Stimulated activated CD8-positive, alpha-beta memory T cell treated with anti-CD3 and anti-CD28 coated beads, Interleukin-15, amount 100 ng/mL, for 48 hours (primary cell): ENCODE measurements around the gene CTTNBP2.

ENCODE experiments used
- DNase-seq, 2 donors: peaks; one replicate each; pipeline ENCODE4 v3.0.0-alpha.2; 2020; ENCODE audit warnings: low read depth in 2 of 2

Gene CTTNBP2

GRCh38 chr7:117818232-117818631 lies 55.0 kb downstream of the CTTNBP2 start:
- DNase-seq: no peak

GRCh38 chr7:117816727-117817126 lies 56.5 kb downstream of the CTTNBP2 start:
- no peak for DNase-seq

DNA sequence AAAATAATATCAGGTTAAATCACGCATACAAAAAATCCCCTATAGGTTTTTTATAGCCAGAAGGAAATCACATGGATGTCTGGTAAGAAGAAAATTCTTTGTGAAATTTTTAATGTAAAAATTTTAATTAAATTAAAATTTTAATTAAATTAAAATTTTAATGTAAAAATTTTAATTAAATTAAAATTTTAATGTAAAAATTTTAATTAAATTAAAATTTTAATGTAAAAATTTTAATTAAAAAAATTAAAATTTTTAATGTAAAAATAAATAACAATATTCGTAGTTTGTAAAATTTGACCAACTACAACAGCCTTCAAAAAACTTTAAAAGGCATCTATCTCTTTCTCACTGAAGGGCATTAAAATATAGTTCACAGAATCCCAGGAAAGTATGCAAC lies 61.5 kb downstream of the CTTNBP2 start:
- DNase-seq: no peak

DNA sequence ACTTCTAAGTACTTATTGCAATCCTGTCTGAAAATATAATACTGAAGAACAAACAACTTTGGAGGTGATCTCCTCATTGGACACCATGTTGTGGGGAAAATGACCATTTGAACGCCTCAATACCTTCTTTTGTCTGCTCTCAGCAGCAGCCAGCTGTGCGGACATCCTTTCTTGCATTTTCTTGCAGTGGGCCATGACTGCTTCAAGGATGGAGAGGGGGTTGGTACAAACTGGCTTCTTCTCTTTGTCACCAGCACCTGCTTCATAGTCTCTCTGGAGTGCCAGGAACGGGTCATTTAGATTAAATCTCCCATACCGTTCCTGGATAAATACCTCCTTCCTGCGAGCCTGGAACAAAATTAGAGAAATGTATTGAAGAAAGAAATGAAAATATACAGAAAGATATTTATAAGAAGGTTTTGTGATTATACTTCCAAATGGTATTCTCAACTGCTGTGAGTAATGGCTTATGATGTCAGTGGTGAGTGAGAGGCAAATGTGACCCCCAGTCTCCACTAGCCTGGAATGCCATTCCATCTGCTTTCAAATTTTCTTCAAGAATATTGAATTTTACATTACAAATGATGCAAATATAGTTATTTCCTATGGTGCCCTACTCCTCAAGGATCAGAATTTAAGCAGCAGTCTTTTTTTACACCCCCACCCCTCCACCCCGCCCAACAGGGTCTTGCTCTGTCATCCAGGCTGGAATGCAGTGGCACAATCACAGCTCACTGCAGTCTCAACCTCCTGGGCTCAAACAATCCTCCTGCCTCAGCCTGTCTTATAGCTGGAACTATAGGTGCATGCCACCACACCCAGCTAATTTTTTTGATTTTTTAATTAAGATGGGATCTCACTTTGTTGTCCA lies 62.4 kb downstream of the CTTNBP2 start:
- DNase-seq: no peak

GRCh38 chr7:117809958-117810357 lies 63.3 kb downstream of the CTTNBP2 start:
- DNase-seq: no peak

DNA sequence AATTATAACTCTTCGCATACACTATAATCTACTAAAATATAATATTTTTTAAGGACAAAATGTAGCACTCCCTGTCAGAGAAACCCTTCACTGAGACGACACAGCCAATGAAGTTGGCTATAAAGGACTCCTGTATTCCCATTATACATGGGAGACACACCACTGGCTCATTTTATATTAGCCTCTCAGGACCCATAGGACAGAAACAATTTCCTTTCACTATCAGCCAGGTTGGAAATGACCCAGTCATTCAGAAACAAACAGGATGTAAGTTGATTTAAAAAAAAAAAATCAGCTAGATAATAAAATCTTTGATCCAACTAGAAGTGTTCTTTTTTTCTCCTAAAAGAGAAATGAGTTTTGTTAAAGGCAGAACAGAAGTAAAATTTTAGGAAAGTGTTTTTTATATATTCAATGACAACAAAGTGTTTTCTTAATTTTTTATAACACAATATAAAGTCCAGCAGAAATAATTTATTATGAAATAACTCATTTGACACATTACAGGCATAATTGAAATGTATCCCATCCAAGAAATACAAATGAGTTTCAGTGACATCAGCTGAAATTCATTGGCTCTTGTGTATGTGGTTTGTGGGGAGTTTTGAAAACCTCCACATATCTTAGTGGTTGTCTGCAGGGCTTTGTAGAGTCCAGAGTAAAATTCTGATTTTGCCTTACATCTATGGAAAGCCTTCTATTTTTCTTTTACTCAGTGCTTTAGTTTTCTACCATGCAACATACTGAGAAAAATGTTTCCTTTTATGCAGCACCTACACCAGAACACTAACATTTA lies 64.1 kb downstream of the CTTNBP2 start:
- no peak for DNase-seq

DNA sequence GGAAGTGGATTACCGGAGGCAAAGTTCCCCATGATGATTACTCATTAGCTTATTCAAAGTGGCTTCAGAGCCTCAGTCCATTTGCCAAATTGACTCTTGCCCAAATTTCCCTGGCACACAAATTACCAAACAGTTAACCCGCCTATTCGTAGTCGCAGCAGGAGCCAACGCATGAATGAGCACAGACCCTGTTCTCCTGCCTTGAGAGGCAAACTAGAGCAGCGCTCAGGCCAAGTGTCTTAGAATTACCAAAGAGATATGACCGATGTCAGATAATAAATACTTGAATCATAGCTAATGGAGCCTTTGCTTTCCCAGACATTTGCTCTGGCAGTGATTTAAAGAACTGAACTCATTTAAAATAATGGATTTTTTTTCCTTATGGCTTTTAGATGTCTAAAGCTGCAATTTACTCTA lies 64.9 kb downstream of the CTTNBP2 start:
- no peak for DNase-seq

DNA sequence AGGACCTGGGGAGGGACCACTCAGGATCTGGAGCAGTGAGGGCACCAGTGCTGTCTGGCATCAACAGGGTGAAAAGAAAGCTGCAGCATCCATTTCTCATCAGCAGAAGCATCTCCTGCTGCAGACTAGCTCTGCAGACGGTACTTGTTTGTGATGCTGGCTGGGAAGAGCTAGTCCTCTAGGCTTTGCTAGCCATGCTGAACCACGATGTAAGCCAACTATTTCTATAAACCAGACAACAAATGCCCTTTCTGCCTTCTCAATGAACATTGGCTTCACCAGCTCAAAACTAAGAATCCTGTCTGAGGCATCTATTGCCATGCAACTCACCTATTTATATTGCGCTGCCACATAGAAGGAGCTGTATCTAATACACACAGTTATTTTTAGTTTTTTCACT lies 65.6 kb downstream of the CTTNBP2 start:
- DNase-seq: no peak

DNA sequence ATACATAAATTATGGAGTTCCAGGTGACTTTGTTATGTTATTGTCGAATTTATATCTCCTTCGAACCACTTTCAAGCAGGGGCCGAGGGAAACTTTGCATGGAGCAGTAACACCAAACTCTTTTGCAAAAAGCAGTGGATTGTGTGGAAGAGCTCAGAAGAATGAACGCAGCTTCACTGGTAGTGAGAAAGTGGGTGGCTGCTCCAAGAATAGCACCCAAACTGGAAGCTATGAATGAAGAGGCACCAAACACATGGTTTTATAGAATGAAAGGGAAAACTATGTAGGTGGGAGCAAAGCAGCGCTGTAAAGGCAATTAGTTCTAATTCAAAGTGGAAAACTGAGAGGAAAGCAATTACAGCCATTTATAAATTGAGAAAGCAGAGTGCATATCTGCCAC lies 67.2 kb downstream of the CTTNBP2 start:
- DNase-seq: no peak

DNA sequence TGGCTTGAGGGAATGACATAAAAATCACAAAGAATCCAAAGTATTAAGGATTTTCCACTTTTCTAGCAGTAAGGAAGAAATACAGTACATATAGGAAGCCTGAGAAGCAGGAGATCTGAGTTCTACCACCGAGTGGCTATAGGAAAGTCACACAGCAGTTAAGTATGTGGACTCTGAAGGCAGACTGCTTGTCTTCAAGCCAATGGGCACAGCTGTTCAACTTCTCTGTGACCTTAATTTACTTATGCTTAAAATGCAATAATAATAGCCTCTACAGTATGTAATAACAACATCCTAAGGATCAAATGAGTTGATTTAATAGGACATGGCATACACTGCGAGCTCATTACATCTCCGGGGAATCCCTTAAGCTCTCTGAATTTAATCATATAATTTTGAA lies 68.0 kb downstream of the CTTNBP2 start:
- DNase-seq: no peak

DNA sequence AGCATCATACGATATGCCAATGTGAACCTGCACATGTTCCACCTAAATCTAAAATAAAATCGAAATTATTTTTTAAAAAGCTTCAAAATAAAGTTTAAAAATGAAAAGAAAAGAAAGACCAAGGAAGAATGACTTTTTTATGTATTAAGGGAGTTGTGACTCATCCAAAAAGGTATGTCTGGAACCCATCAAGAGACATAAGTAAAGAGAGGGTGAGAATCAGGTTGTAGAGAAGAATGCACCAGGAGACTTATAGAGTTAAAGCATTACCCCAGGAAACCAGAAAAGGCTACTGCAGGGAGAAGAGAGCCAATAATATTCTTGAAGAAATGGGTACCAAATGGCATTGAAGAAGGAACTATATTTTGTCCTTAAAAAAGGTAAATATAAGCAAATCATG lies 69.8 kb downstream of the CTTNBP2 start:
- DNase-seq: no peak

DNA sequence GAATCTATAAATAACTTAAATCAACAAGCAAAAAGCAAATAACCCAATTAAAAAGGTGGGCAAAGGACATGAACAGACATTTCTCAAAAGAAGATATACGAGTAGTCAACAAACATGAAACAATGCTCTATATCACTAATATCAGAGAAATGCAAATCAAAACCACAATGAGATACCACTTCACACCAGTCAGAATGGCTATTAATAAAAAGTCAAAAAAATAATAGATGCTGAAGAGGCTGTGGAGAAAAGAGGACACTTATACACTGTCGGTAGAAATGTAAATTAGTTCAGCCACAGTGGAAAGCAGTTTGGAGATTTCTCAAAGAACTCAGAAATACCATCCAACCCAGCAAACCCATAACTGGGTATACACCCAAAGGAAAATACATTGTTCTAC lies 70.6 kb downstream of the CTTNBP2 start:
- DNase-seq: no peak

- no peak for DNase-seq
These were observed 72.4 kb downstream of the CTTNBP2 start for GRCh38 chr7:117800841-117801240.

GRCh38 chr7:117800406-117800805 lies 72.8 kb downstream of the CTTNBP2 start:
- no peak for DNase-seq

DNA sequence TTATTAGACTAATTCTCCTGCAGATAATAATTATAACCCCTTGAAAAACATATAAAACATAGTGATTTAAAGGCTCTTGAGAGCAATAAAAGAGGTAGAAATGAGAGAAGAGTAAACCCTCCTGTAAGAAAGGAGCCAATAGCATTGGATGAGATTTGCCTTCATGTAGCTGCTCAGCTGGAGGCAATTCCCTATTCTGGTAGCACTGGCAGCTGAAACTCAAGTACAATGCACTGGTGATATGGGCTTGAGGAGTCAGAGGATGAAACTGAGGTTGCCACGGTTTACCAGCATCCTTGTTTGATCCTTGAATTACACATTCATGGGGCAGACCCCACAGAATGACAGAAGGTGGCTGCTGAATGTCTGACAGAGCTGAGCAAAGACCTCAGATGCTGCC lies 76.4 kb downstream of the CTTNBP2 start:
- no peak for DNase-seq

DNA sequence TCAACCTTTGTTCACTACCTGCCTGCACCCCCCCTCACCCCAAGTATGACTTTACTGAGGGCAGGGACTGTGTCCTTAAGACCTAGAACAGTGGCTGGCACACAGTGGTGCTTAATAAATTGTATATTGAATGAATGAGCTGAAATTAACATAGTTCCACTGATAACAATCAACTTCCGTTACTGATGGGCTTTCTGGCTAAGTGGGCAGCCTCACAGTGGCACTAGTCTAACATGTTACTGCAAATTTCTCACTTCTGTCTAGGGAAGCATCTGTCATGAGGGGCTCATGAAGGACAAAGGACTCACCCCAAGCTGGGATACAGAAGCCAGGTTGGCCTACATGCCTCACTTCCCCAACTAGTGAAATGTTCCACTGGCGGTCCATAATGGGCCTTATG lies 79.3 kb downstream of the CTTNBP2 start:
- DNase-seq: no peak

DNA sequence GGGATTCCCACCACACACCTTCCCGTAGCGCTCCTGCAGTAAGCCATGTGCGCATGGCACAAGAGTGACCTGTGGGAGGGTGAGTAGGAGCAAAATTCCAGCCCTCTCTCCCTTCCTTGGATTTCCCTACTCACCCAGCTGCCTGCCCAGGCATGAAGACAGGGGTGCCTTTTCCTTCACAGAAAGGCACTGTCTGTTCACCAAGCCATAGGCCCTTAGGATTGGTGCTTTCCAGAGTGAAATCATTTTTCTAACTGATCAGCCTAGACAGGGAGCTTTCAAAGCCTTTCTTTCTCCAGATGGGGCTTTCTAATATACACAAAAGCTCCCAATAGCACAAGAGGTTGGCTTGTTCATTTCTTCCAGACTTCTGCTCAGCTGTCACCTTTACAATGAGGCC lies 79.7 kb downstream of the CTTNBP2 start:
- no peak for DNase-seq

DNA sequence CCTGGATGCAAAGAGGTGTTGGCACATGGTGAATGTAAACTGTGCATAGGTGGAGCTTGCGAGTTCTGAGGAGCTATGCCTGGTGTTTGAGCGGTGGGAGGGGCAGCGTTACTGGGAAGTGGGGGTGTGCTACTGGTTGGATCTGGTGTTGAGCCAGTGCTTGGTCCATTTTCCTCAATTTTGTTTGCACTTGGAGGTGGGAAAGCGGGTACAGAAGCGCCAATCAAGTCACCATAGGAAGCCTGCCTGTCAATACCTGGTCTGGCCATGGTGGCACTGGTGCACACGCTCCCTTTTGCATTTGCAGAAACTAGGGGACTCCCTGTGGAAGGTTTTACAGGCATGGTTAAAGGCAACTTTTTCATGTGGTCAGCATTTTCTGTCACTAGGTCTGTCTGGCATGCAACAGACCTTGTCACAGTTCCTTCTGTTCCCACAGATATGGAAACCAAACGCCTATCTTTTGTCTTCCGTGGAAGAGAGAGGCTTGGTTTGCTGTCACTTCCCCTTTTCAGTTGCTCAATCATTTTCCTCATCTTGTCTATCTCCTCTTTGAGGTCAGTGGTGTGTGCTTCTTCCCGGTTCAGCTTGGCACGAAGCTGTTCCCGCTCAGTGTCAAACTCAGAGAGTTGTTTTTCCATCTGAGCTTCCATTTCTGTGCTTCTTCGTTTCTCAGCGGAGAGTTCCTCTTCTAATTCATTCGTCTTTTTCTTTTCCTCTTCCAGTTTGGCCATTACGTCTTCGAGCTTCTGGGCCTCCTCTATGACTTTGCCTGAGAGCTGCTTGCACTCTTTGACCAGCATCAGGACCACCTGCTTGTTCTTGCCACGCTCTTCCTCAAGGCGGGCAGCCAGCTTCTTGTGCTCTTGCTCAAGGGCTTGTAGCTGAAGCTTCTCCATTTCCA lies 81.1 kb downstream of the CTTNBP2 start:
- no peak for DNase-seq

GRCh38 chr7:117790731-117791130 lies 82.5 kb downstream of the CTTNBP2 start:
- DNase-seq: no peak

DNA sequence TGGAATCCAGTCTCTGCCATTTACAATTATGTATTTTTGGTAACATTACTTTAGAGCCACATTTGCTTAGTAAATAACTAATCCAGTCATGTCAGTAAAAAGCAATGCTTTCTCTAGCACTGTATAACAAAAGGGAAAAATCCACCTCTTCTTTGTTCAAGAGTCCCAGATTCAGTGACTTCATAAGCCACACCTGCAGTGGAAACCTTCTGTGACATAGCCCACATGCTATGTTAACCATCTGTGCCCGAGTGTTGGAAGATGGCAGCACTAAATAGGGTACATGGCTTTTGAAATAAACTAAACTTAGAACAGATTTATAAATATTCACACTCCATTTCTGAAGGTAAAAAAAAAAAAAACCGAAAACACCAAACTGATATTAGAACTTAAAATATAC lies 83.0 kb downstream of the CTTNBP2 start:
- DNase-seq: no peak

GRCh38 chr7:117785431-117785830 lies 87.8 kb downstream of the CTTNBP2 start:
- no peak for DNase-seq

GRCh38 chr7:117784315-117784714 lies 88.9 kb downstream of the CTTNBP2 start:
- no peak for DNase-seq
